ENCODE results near the gene LPIN2. TPM values are rescaled to one million over a fixed set of nuclear protein-coding genes. Genes with fewer than 3 reads are reported as not detected.
"Not testable (repeated sequence)": the region's sequence is repeated elsewhere in the genome, so short reads cannot be mapped to it uniquely, and the experiment has no call there.

LPIN2 gene
- total RNA-seq, 5 donors from 2014 or later (not counting 1 experiment from before 2014, with no cell fraction given), result 78.9 to 107 (median 88.8) TPM

DNA sequence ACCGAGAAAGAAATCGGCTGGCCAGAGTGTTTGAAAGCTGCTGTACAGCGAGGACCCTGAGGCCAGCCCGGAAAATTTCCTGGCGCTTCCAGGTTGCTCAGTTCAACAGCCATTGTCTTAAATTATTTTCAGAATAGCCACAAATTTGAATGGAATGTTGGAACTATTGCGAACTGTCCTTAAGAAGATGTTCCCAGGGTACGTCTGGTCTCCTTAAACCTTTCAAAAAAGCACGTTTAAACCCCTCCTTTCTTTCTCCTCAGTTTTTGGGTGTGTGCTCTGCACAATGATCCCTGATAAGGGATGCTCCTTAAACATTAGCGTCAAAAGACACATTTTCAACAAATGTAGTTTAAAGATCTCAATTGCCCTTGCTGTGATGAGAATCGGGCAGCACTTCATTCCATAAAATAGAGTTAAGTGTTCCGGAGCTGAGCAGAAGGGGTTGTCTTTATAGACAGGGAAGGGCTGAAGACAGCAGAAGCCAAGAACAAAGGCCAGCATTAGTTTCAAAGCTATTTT lies 14.5 kb upstream of the LPIN2 start:
- ATAC-seq (replicated peaks in 1 of 4) (no peak), DNase-seq (no peak)
- Histone ChIP-seq H3K27me3 (replicated peaks in 1 of 2; ENCODE audit: control insufficient read depth in 2 of 2, extremely low read depth in 1 of 2, insufficient read depth in 2 of 2, low read length in 1 of 2) (no peaks in the 10 kb centered on the region), H3K4me1 (ENCODE audit: control insufficient read depth in 1 of 2, extremely low read depth in 1 of 2, insufficient read depth in 2 of 2, low read length in 2 of 2) (no peaks in the 10 kb centered on the region), H3K9me3 (no peaks in the 10 kb centered on the region), H3K36me3 (ENCODE audit: control insufficient read depth in 2 of 2, extremely low read depth in 1 of 2, insufficient read depth in 1 of 2, low read length in 1 of 2) (no peaks in the 10 kb centered on the region), H3K4me3 (ENCODE audit: control insufficient read depth in 1 of 2, extremely low read depth in 1 of 2, low read length in 1 of 2) (no peak overlapping the region), H3K27ac (ENCODE audit: low read length) (no peak overlapping the region)
- ChIA-PET CTCF (no interaction called here), POLR2A (interaction anchor here in 1 of 2 donors (0.6 kb wide), 1 partner anchor 9 kb away, joined by 4 read pairs; no protein-coding TSS in a partner anchor)
- 95% methylated on average over 6 of the region's 11 CpGs for WGBS (ENCODE audit: insufficient coverage)
- Mint-ChIP-seq H3K4me1 (peaks cover 0 to 10% (median 0%) of the 10 kb centered on the region in 3 donors), H3K27me3 (no peaks in the 10 kb centered on the region), H3K9me3 (no peaks in the 10 kb centered on the region), H3K4me3 (no peak overlapping the region), H3K27ac (no peak overlapping the region), H3K36me3 (no peaks in the 10 kb centered on the region)

DNA sequence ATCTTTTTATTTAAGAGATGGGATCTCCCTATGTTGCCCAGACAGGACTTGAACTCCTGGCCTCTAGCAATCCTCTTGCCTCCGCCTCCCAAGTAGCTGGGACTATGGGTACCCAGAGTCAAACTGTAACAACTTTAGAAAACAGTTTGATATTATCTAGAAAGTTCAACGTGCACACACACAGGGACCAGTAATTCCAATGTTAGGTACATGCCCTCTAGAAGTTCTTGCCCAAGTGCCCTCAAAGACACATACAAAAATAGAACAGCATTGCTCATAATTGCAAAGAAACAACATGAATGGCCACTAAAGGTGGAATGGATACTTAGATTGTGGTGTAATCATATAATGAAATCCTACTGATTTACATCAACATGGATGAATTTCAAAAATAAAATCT lies 12.6 kb upstream of the LPIN2 start:
- no peaks in the 10 kb centered on the region for H3K27me3 ChIP-seq (replicated peaks in 1 of 2; ENCODE audit: control insufficient read depth in 2 of 2, extremely low read depth in 1 of 2, insufficient read depth in 2 of 2, low read length in 1 of 2)
- Mint-ChIP-seq H3K27ac (no peak overlapping the region), H3K9me3 (no peaks in the 10 kb centered on the region), H3K4me3 (no peak overlapping the region), H3K4me1 (no peaks in the 10 kb centered on the region), H3K36me3 (no peaks in the 10 kb centered on the region), H3K27me3 (no peaks in the 10 kb centered on the region)
- CTCF ChIA-PET, result no interaction called here
- 100% methylated on average over 1 of the region's 2 CpGs for WGBS (ENCODE audit: insufficient coverage)
- no peaks in the 10 kb centered on the region for H3K4me1 ChIP-seq (ENCODE audit: control insufficient read depth in 1 of 2, extremely low read depth in 1 of 2, insufficient read depth in 2 of 2, low read length in 2 of 2)
- no peak overlapping the region for H3K27ac ChIP-seq (ENCODE audit: low read length)
- H3K4me3 ChIP-seq (ENCODE audit: control insufficient read depth in 1 of 2, extremely low read depth in 1 of 2, low read length in 1 of 2), result no peak overlapping the region
- ATAC-seq (replicated peaks in 1 of 4) (no peak), DNase-seq (no peak)
- no peaks in the 10 kb centered on the region for H3K9me3 ChIP-seq
- POLR2A ChIA-PET, result no interaction called here
- no peaks in the 10 kb centered on the region for H3K36me3 ChIP-seq (ENCODE audit: control insufficient read depth in 2 of 2, extremely low read depth in 1 of 2, insufficient read depth in 1 of 2, low read length in 1 of 2)

DNA sequence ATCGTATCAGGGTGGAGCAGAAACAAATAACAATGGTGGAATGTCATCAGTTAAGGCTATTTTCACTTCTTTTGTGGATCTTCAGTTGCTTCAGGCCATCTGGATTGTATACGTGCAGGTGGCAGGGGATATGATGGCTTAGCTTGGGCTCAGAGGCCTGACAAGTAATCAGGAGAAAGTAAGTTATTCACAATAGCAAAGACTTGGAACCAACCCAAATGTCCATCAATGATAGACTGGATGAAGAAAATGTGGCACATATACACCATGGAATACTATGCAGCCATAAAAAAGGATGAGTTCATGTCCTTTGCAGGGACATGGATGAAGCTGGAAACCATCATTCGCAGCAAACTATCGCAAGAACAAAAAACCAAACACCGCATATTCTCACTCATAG lies 10.7 kb upstream of the LPIN2 start:
- H3K36me3 ChIP-seq (ENCODE audit: control insufficient read depth in 2 of 2, extremely low read depth in 1 of 2, insufficient read depth in 1 of 2, low read length in 1 of 2); ATAC-seq (replicated peaks in 1 of 4); DNase-seq; H3K4me3 ChIP-seq (ENCODE audit: control insufficient read depth in 1 of 2, extremely low read depth in 1 of 2, low read length in 1 of 2); H3K9me3 Mint-ChIP-seq; H3K36me3 Mint-ChIP-seq; H3K27ac ChIP-seq (ENCODE audit: low read length); H3K27ac Mint-ChIP-seq; H3K27me3 ChIP-seq (replicated peaks in 1 of 2; ENCODE audit: control insufficient read depth in 2 of 2, extremely low read depth in 1 of 2, insufficient read depth in 2 of 2, low read length in 1 of 2); H3K4me3 Mint-ChIP-seq; POLR2A ChIA-PET; H3K27me3 Mint-ChIP-seq; H3K4me1 ChIP-seq (ENCODE audit: control insufficient read depth in 1 of 2, extremely low read depth in 1 of 2, insufficient read depth in 2 of 2, low read length in 2 of 2); H3K9me3 ChIP-seq; H3K4me1 Mint-ChIP-seq: not testable (repeated sequence)
- WGBS (ENCODE audit: insufficient coverage), result 100% methylated on average over 1 of the region's 5 CpGs
- CTCF ChIA-PET, result interaction anchor here in 1 of 2 donors (0.7 kb wide), 1 partner anchor 78 kb away, joined by 3 read pairs; no protein-coding TSS in a partner anchor

DNA sequence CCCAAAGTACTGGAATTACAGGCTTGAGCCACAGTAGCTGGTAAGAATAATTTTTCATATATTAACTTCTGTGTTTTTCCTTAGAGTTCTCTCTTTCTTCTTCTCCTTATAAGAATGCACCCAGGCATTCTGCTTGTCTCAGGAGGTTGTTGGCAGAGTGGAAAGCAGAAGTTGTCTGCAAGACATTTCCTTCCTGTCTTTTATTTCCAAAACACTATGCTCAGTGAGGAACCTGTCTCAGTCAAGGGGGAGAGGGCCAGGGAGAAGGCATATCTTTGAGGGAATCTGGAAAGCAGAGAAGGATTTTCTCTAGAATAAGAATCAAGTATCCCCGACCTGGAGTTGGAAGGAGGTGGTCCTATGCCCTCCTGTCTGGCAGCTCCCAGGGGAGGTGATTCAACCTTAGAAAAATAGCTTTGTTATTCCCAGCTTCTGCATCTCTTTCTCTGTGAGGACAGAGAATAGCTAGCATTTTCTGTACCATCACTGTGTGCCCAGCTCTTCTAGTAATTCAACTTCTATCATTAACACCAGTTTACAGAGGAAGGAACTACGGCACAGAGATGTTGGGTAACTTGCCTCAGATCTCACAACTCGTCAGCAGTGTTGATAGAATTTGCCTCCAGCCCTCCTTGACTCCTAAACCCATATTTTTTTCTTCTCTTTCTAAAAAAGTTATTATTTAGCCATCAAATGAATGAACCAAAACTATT lies 3.8 kb upstream of the LPIN2 start:
- Mint-ChIP-seq H3K27me3 (no peaks in the 10 kb centered on the region), H3K4me1 (peaks cover 38 to 41% (median 39%) of the 10 kb centered on the region in 3 donors), H3K4me3 (peak overlapping the region in 2 of 3 donors; percentile 17 to 69), H3K9me3 (no peaks in the 10 kb centered on the region), H3K27ac (peak overlapping the region; percentile 79 to 87), H3K36me3 (no peaks in the 10 kb centered on the region)
- CTCF ChIA-PET, result interaction anchor here (0.7 to 2.2 kb wide), 3 partner anchors 22 to 582 kb away, joined by 4 to 8 read pairs (median 7); no protein-coding TSS in a partner anchor
- POLR2A ChIA-PET, result interaction anchor here in 1 of 2 donors (0.6 kb wide), 1 partner anchor 129 kb away, joined by 4 read pairs; no protein-coding TSS in a partner anchor
- H3K27ac ChIP-seq (ENCODE audit: low read length), result no peak overlapping the region
- DNase-seq, result no peak
- peaks cover 41 to 44% of the 10 kb centered on the region in 2 experiments for H3K4me1 ChIP-seq (ENCODE audit: control insufficient read depth in 1 of 2, extremely low read depth in 1 of 2, insufficient read depth in 2 of 2, low read length in 2 of 2)
- no CpG with 5 or more reads among the region's 3 CpGs for WGBS (ENCODE audit: insufficient coverage)
- ATAC-seq (replicated peaks in 1 of 4), result no peak
- no peak overlapping the region for H3K4me3 ChIP-seq (ENCODE audit: control insufficient read depth in 1 of 2, extremely low read depth in 1 of 2, low read length in 1 of 2)
- H3K9me3 ChIP-seq, result no peaks in the 10 kb centered on the region
- H3K27me3 ChIP-seq (replicated peaks in 1 of 2; ENCODE audit: control insufficient read depth in 2 of 2, extremely low read depth in 1 of 2, insufficient read depth in 2 of 2, low read length in 1 of 2), result peaks cover 0 to 2% of the 10 kb centered on the region in 2 experiments
- no peaks in the 10 kb centered on the region for H3K36me3 ChIP-seq (ENCODE audit: control insufficient read depth in 2 of 2, extremely low read depth in 1 of 2, insufficient read depth in 1 of 2, low read length in 1 of 2)

DNA sequence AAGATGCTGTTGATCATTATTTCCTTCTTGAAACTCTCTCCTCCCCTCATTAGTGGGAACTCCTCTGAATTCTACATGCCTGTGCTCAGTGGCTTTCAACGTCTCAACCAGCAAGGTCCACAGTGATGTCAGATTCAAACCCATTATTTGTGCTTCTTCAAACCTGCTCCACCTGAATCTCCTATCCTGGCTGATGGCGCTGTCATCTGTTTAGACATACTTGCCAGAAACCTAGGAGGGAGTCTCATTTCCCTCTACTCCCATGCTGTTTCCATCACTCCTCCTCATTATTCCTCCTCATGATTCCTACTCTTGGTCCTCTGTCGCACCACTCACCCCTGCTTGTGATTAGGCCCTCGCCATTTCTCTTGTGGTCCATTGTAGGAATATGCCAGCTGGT lies 2.9 kb upstream of the LPIN2 start:
- peaks cover 49 to 52% of the 10 kb centered on the region in 2 experiments for H3K4me1 ChIP-seq (ENCODE audit: control insufficient read depth in 1 of 2, extremely low read depth in 1 of 2, insufficient read depth in 2 of 2, low read length in 2 of 2)
- H3K4me3 ChIP-seq (ENCODE audit: control insufficient read depth in 1 of 2, extremely low read depth in 1 of 2, low read length in 1 of 2), result no peak overlapping the region
- POLR2A ChIA-PET, result no interaction called here
- peaks cover 0 to 2% of the 10 kb centered on the region in 2 experiments for H3K27me3 ChIP-seq (replicated peaks in 1 of 2; ENCODE audit: control insufficient read depth in 2 of 2, extremely low read depth in 1 of 2, insufficient read depth in 2 of 2, low read length in 1 of 2)
- peak overlapping the region in 1 of 3 donors; percentile 69 for H3K4me3 Mint-ChIP-seq
- peaks cover 47 to 50% (median 48%) of the 10 kb centered on the region in 3 donors for H3K4me1 Mint-ChIP-seq
- H3K36me3 ChIP-seq (ENCODE audit: control insufficient read depth in 2 of 2, extremely low read depth in 1 of 2, insufficient read depth in 1 of 2, low read length in 1 of 2), result no peaks in the 10 kb centered on the region
- H3K36me3 Mint-ChIP-seq, result peaks cover 4% of the 10 kb centered on the region
- H3K27me3 Mint-ChIP-seq, result no peaks in the 10 kb centered on the region
- no peak overlapping the region for H3K27ac ChIP-seq (ENCODE audit: low read length)
- DNase-seq, result no peak
- no peaks in the 10 kb centered on the region for H3K9me3 ChIP-seq
- H3K27ac Mint-ChIP-seq, result peak overlapping the region; percentile 79 to 87
- 83% methylated on average over 4 of the region's 4 CpGs for WGBS (ENCODE audit: insufficient coverage)
- no peaks in the 10 kb centered on the region for H3K9me3 Mint-ChIP-seq
- no peak for ATAC-seq (replicated peaks in 1 of 4)
- CTCF ChIA-PET, result interaction anchor here in 1 of 2 donors (1.6 to 2.2 kb wide), 2 partner anchors 21 to 113 kb away, joined by 4 to 8 read pairs; no protein-coding TSS in a partner anchor

DNA sequence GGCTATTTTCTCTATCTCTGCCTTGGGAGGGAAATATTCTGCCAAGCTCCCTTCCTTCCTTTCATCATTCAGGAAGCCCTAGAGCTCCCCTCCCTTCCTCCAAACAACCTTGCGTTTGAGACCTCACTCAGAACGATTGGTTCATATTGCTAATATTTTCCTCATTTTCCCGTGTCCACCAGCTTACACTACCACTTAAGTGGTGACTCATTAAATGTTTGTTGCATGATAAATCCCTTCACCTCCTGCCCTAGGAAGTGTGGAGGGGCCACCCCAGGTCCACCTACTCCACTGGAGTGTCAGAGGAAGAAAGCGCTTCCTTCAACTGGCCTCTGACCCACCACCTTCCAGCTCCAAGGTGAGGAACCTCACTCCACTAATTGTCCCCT lies 2.3 kb upstream of the LPIN2 start:
- Mint-ChIP-seq H3K9me3 (no peaks in the 10 kb centered on the region), H3K27ac (peak overlapping the region; percentile 7 to 79), H3K27me3 (no peaks in the 10 kb centered on the region), H3K4me3 (peak overlapping the region; percentile 5 to 69 (median 35)), H3K4me1 (peaks cover 54 to 57% (median 54%) of the 10 kb centered on the region in 3 donors), H3K36me3 (peaks cover 10% of the 10 kb centered on the region)
- no peak overlapping the region for H3K27ac ChIP-seq (ENCODE audit: low read length)
- no peak for ATAC-seq (replicated peaks in 1 of 4)
- ChIA-PET CTCF (interaction anchor here (0.5 to 2.2 kb wide), 6 partner anchors 16 to 267 kb away, joined by 3 to 8 read pairs (median 4); no protein-coding TSS in a partner anchor), POLR2A (interaction anchor here (0.6 to 1.2 kb wide), 3 partner anchors 45 to 441 kb away, joined by 3 read pairs; no protein-coding TSS in a partner anchor)
- 100% methylated on average over 1 of the region's 4 CpGs for WGBS (ENCODE audit: insufficient coverage)
- H3K9me3 ChIP-seq, result no peaks in the 10 kb centered on the region
- DNase-seq, result no peak
- H3K4me3 ChIP-seq (ENCODE audit: control insufficient read depth in 1 of 2, extremely low read depth in 1 of 2, low read length in 1 of 2), result no peak overlapping the region
- H3K27me3 ChIP-seq (replicated peaks in 1 of 2; ENCODE audit: control insufficient read depth in 2 of 2, extremely low read depth in 1 of 2, insufficient read depth in 2 of 2, low read length in 1 of 2), result peaks cover 0 to 2% of the 10 kb centered on the region in 2 experiments
- H3K4me1 ChIP-seq (ENCODE audit: control insufficient read depth in 1 of 2, extremely low read depth in 1 of 2, insufficient read depth in 2 of 2, low read length in 2 of 2), result peaks cover 54 to 55% of the 10 kb centered on the region in 2 experiments
- H3K36me3 ChIP-seq (ENCODE audit: control insufficient read depth in 2 of 2, extremely low read depth in 1 of 2, insufficient read depth in 1 of 2, low read length in 1 of 2), result no peaks in the 10 kb centered on the region
